Spinal cord (tissue), 10 donors: ENCODE measurements around the gene CIC. TPM values are rescaled to one million over a fixed set of nuclear protein-coding genes. Genes with fewer than 3 reads are reported as not detected.

ENCODE experiments used
- DNase-seq, 6 donors: peaks; one replicate each; pipeline versions ENCODE4 v3.0.0 to v3.0.0-alpha.2; 2013 to 2015; ENCODE audit warnings: low spot score in 6 of 6, low read depth in 4 of 6
- H3K27ac ChIP-seq: one replicate; pipeline ENCODE4 v1.5.1; 2013; ENCODE audit warnings: low read depth, low read length, control low read depth
- H3K27me3 ChIP-seq: one replicate; pipeline ENCODE4 v1.6.1; 2013; ENCODE audit warnings: low read length; ENCODE audit not compliant: control insufficient read depth, insufficient read depth
- H3K36me3 ChIP-seq: one replicate; pipeline ENCODE4 v1.6.1; 2013; ENCODE audit warnings: low read length; ENCODE audit not compliant: control insufficient read depth, insufficient read depth
- H3K4me1 ChIP-seq: one replicate; pipeline ENCODE4 v1.6.1; 2013; ENCODE audit warnings: low read length; ENCODE audit not compliant: control insufficient read depth, insufficient read depth
- H3K4me3 ChIP-seq: one replicate; pipeline ENCODE4 v1.5.1; 2013; ENCODE audit warnings: low read depth, low read length, control low read depth
- H3K9me3 ChIP-seq: one replicate; pipeline ENCODE4 v1.6.1; 2013; ENCODE audit warnings: low read length; ENCODE audit not compliant: control insufficient read depth, insufficient read depth
- WGBS: methylation state at CpG from one replicate; pipeline ENCODE4 v1.1.5; 2013; ENCODE audit warnings: missing lambda C conversion rate; ENCODE audit not compliant: insufficient coverage; 5-methylcytosine and 5-hydroxymethylcytosine counted together
- polyA plus RNA-seq, 2 donors: library from polyadenylated mRNA; unstranded; fragments of 120-200 nt; gene quantifications; one replicate each; pipeline ENCODE4 v1.2.1, GENCODE V29; 2013; ENCODE audit not compliant: insufficient read length in 2 of 2
- total RNA-seq, 2 donors: library from RNA; depleted of rRNA in 1 of 2; stranded (reverse); fragments of 120-200 nt in 1 of 2; fragments of >200 nt in 1 of 2; gene quantifications; one replicate each; pipeline versions ENCODE4 v1.2.3 to v1.2.4, GENCODE V29; 2013 to 2014
- donor health status: healthy.

CIC gene
- total and polyA plus RNA-seq, 4 donors: 21.0 to 91.1 (median 58.0) TPM

DNA sequence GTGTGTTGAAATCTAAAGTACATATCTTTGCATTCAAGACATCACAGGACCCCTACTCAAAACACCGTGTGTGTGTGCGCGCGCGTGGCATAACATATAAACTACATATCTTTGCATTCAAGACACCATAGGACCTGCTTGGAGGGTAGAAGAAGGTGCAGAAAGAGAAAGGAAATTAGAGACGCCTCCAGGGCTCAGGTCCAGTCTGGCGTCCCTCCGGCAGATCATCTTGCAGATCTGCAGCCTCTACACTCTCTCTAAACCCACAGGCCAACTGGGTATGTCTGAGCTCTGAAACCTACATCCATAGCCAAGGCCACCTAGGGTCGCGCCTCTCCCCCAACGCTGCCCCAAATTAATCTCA is 34.0 kb downstream of the CIC start:
- Histone ChIP-seq H3K27ac (peak overlapping the region; percentile 70), H3K36me3 (peaks cover 16% of the 10 kb centered on the region), H3K27me3 (no peaks in the 10 kb centered on the region), H3K4me1 (peaks cover 29% of the 10 kb centered on the region), H3K9me3 (no peaks in the 10 kb centered on the region), H3K4me3 (peak overlapping the region; percentile 94)
- DNase-seq: no peak
- 9% methylated on average over 4 of the region's 11 CpGs for WGBS

DNA sequence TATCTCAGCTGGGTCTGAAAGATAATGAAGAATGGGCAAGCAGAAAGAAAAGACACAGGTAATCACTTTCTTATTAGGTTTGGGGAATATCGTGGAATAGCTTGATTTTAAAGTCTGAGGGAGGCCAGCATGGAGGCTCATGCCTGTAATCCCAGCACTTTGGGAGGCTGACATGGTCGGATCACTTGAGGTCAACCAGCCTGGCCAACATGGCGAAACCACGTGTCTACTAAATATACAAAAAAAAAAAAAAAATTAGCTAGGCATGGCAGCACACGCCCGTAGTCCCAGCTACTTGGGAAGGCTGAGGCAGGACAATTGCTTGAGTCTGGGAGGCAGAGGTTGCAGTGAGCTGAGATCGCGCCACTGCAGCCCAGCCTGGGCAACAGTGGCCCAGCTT is 34.8 kb downstream of the CIC start:
- H3K27ac ChIP-seq: no peak overlapping the region
- 97% methylated on average over 5 of the region's 8 CpGs for WGBS

DNA sequence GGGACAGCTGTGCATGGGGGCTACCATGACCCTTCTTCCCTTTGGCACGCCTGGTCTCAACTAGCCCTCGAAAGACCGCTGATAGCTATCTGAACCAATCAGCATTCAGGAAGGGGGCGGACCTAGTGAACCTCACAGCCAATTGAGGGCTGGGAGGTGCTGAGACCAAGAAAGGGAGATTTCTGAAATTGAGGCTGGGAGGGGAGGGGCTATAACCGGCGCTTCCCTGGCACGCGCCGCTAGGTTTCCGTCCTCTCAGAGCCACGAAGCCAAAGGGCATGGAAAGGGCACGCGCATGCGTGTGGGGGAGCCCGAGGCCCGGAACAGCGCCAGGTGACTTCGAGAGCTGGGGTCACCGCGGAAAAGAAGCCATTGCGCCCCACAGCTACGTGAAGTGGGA is 37.6 kb downstream of the CIC start:
- H3K27ac ChIP-seq: no peak overlapping the region
- H3K9me3 ChIP-seq: no peaks in the 10 kb centered on the region
- H3K4me1 ChIP-seq: peaks cover 19% of the 10 kb centered on the region
- no peak for DNase-seq
- peaks cover 12% of the 10 kb centered on the region for H3K36me3 ChIP-seq
- no peaks in the 10 kb centered on the region for H3K27me3 ChIP-seq
- H3K4me3 ChIP-seq: no peak overlapping the region
- WGBS: 89% methylated on average over 15 of the region's 22 CpGs

More for the DNA sequence above, 34.8 kb downstream of the CIC start:
- peaks cover 29% of the 10 kb centered on the region for H3K4me1 ChIP-seq
- no peak for DNase-seq
- no peak overlapping the region for H3K4me3 ChIP-seq
- H3K9me3 ChIP-seq: no peaks in the 10 kb centered on the region
- no peaks in the 10 kb centered on the region for H3K27me3 ChIP-seq
- peaks cover 8% of the 10 kb centered on the region for H3K36me3 ChIP-seq

DNA sequence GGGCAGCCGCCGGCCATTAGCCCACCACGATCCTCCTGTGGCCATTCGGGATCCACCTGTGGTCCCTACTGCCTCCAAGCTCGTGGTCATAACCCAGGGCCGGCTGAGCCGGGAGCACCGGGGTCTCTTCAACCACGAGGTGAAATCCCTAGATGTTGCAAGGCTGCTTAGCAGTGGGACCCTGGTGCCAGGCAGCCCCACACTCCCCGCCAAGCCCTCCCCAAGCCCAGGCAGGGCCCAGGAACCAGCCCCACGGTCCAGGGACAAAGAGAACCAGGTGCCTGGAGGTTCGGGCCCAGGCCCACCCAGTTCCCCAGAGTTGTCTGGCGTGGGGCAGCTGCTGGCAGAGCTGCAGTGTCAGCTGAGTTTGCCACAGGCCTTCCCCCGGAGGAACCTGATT is 40.6 kb downstream of the CIC start:
- Histone ChIP-seq H3K27ac (no peak overlapping the region), H3K4me3 (no peak overlapping the region), H3K27me3 (no peaks in the 10 kb centered on the region), H3K4me1 (peaks cover 26% of the 10 kb centered on the region), H3K9me3 (no peaks in the 10 kb centered on the region), H3K36me3 (peaks cover 16% of the 10 kb centered on the region)
- 89% methylated on average over 14 of the region's 14 CpGs for WGBS
- no peak for DNase-seq

DNA sequence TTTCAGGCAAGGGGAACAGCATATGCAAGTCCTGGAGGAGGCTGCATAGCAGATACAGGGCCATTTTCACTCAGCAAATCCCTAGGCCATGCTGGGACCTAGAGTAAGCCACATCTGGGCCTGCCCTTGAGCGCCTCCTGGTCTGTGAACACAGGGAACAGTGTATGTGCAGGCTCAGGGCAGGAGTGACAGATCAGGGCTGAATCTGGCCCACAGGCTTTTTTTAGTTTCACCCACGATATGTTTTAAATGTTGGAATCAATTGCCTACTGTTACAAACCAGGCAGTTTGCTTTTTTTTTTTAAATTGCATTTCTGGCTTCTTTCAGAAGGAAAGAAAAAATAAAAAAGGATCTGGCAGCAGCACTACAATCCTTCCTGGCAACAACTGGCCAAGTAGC is 42.6 kb downstream of the CIC start:
- 63% methylated on average over 1 of the region's 2 CpGs for WGBS
- H3K36me3 ChIP-seq: peaks cover 31% of the 10 kb centered on the region
- H3K9me3 ChIP-seq: no peaks in the 10 kb centered on the region
- peak in 1 of 6 donors; percentile 45 for DNase-seq
- H3K4me3 ChIP-seq: no peak overlapping the region
- peak overlapping the region; percentile 15 for H3K27ac ChIP-seq
- H3K4me1 ChIP-seq: peaks cover 28% of the 10 kb centered on the region
- no peaks in the 10 kb centered on the region for H3K27me3 ChIP-seq

DNA sequence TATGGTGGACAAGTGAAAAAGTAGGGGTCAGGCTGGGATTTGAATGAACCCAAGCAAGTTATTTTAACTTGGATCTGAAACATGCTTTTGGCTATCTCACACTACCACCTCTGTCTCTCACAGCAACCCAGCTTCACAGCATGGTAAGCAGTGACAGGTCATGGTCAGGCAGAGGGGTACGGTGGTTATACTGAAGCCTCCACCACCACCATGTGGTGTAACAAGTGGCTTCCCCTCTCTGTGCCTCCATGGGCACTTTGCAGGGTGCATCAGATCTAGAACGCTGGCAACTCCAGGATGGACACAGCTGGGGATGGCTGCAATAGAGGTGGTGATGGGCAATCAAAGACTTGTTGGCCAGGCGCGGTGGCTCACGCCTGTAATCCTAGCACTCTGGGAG is 43.3 kb downstream of the CIC start:
- Histone ChIP-seq H3K4me1 (peaks cover 28% of the 10 kb centered on the region), H3K9me3 (no peaks in the 10 kb centered on the region), H3K36me3 (peaks cover 36% of the 10 kb centered on the region), H3K4me3 (no peak overlapping the region), H3K27me3 (no peaks in the 10 kb centered on the region), H3K27ac (no peak overlapping the region)
- WGBS: 87% methylated on average over 4 of the region's 5 CpGs
- DNase-seq: no peak

DNA sequence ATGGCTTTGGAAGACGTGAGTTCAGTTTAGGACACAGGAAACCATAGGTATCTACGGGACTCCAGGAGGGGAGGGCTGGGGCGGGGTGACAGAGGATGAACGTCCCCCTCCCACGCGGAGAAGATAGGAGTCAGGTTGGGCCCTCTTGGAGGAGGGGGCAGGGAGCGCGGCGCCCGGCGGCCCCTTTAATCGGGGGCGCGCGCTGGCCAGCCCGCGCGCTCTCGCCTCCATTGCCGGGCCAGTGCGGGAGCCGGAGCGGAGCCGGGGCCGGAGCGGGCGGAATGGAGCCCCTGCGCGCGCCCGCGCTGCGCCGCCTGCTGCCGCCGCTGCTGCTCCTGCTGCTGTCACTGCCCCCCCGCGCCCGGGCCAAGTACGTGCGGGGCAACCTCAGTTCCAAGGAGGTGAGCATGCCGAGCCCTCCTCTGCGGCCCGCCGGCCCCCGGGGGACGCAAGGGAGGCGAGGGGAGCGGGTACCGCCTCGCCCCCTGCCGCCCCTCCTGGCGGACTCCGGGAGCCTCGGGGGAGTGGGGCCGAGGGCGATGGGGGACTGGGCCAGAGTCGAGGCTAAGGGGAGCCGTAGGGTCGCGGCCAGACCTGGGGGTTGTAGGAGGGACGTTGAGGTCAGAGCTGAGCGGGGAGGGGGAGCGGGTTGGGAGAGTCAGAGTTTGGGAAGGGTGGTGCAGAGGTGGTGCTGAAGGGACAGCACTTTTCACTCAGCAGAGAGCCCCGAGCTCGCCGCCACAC is 44.2 kb downstream of the CIC start, which contains the start of gene TMEM145:
Gene TMEM145, plus strand, starts transcription at position 214 of the 744 bp plus-strand sequence. Its CDS starts 68 bp downstream, at position 282.
- H3K36me3 ChIP-seq: peaks cover 42% of the 10 kb centered on the region
- H3K4me3 ChIP-seq: peak within 1 kb of the TSS; percentile 60
- peaks cover 28% of the 10 kb centered on the region for H3K4me1 ChIP-seq
- under 1% methylated on average over 67 of the region's 67 CpGs for WGBS
- H3K27me3 ChIP-seq: no peaks in the 10 kb centered on the region
- H3K27ac ChIP-seq: no peak within 1 kb of the TSS
- DNase-seq: peak in 3 of 6 donors; percentile 48 to 88 (median 86)
- no peaks in the 10 kb centered on the region for H3K9me3 ChIP-seq

DNA sequence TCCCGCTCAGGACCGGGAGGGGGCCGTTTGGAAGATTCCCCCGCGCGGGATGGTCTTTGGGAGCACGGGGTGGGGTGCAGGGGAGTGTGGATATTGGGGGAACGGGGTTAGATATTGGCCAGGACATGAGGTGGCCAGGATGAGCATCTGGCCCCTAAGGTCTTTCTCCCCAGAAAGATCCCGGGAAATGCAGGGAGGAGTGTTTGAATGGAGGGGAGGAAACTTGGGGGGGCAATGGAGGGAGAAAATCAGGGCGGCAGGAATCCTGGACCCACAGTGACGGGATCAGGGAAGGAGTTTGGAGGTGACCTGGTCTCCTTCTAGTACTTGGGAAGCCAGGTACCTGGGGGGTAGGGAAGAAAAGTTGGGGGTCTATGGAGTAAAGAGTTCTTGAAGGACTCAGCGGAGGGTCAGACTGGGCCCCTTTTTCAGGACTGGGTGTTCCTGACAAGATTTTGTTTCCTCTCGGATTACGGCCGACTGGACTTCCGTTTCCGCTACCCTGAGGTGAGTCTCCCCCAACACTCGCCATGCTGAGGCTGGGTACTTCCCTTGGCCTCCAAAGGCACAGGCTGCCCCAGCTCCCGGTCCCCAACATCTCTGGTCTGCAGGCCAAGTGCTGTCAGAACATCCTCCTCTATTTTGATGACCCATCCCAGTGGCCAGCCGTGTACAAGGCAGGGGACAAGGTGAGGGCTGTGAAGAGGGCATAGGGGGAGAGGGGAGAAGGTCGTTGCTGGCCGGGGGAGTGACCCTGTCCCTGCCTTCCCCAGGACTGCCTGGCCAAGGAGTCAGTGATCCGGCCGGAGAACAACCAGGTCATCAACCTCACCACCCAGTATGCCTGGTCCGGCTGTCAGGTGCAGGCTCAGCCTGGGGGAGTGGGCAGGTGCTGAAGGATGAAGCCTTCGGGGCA is 45.0 kb downstream of the CIC start:
- DNase-seq: no peak
- 37% methylated on average over 21 of the region's 26 CpGs for WGBS
- Histone ChIP-seq H3K27ac (no peak overlapping the region), H3K27me3 (no peaks in the 10 kb centered on the region), H3K4me3 (peak overlapping the region; percentile 60), H3K36me3 (peaks cover 42% of the 10 kb centered on the region), H3K4me1 (peaks cover 28% of the 10 kb centered on the region), H3K9me3 (no peaks in the 10 kb centered on the region)

DNA sequence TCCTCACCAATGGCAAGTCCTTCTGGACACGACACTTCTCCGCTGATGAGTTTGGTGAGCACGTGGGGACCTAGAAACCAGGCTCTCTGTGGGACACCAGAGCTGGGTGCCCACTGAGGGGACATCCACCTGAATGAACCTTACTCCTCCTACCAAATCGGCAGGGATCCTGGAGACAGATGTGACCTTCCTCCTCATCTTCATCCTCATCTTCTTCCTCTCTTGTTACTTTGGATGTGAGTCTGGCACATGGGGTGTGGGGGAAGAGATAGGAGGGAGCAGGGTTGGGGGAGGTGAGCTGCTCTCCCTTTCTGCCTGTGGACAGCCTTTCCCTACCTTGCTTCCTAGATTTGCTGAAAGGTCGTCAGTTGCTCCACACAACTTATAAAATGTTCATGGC is 46.0 kb downstream of the CIC start:
- H3K27me3 ChIP-seq: no peaks in the 10 kb centered on the region
- H3K4me1 ChIP-seq: peaks cover 28% of the 10 kb centered on the region
- no peak for DNase-seq
- no peak overlapping the region for H3K27ac ChIP-seq
- H3K36me3 ChIP-seq: peaks cover 35% of the 10 kb centered on the region
- no peaks in the 10 kb centered on the region for H3K9me3 ChIP-seq
- WGBS: no CpG with 5 or more reads among the region's 5 CpGs
- H3K4me3 ChIP-seq: no peak overlapping the region
